C4-2B (cell line): Measurements from ENCODE around the gene DUXA.

ENCODE experiments used
- CTCF ChIP-seq: fragments of 450-650 bp; conservative IDR thresholded peaks from 2 replicates; pipeline ENCODE4 v1.5.1; 2017; ENCODE audit warnings: mild to moderate bottlenecking
- ZFX ChIP-seq: fragments of 450-650 bp; IDR thresholded peaks from 2 replicates; pipeline ENCODE4 v1.6.1; 2017

DNA sequence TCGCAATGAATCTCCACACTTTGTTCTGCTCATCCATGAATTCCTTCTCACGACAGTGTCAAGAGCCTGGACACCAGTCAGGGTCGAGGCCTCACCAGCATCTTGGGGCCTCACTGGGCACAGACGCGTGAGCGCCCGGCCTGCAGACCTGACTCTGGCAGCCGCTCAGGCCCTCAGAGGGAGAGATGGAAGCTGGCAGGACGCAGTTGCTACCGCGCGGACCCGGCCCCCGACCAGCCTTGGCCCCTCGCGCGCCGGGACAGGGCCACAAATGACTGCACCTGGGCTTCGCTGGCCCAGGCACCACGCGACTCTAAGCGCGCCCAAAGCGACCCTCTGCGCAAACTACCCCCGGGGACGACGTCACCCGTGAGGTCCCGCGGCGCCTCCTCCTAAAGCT lies 48.4 kb downstream of the DUXA start:
- TF ChIP-seq CTCF (no peak), ZFX (no peak)
